Glomerular visceral epithelial cell (primary cell): ENCODE measurements around the gene CHST11.

Experiments
- DNase-seq: peaks from one replicate; pipeline ENCODE4 v3.0.0-alpha.2; 2016; ENCODE audit errors: extremely low spot score

Gene CHST11

DNA sequence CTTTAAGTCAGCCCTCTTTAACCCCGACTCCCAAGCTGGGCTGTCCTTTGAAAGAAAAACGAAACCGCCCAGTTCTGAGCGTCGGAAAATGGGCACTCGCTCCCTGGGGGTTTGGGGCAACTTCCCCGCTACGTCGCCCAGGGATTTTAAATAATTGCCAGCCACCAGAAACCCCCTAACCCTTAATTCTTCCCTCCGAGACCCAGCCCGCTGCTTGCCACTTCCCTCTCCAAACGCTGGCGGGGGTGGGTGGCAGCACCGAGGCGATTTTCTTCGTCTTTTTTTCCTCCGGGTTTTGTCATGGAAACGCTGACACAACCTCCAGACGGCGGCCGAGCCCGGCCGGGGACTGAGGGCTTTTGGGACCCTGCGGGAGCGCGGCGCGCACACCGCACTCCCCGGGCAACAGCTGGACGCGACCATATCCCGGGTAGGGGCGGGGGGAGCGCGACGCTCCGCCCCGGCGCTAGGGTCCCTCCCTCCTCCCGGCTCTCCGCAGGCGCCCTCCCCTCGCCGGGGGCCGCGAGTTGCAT, at the start of gene CHST11:
Gene CHST11, plus strand, starts transcription at position 532 of the 533 bp plus-strand sequence.
- DNase-seq, result peak; percentile 85

DNA sequence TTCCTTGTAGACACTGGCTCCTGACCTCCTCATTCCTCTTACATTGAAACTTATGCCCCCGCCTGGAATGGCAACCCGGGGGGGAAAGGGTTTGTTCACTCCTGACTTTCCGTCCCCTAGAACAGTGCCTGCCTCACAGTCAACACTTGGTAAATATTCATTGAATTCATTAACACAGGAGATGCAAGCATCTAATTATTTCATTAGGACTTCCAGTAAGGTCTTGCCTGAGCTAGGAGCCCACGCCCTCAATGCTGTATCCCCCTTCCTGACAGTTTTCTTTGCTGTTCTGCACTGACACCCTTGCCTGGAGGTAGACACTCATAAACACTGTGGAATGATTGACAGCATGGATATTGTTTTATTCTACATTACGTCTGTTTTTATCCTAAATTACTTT, 49.3 kb upstream of the CHST11 start:
- DNase-seq, result no peak

DNA sequence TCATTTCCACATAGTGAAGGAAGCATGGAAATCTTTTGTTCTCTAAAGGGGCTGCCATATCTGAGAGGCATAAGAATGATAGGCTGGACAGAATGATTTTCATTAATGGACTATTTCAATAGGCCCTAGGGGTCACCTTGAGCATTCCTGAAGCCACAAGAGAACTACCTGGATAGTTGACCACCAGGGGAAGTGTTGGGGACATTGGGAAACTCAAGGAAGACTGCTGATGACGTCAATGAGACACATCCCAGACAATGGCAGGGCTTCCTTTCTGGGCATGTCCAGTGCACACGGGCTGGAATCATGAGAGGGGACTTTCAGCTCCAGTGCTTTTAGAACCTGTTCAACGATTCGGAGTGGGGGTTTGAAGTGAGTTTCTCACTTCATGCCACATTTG, 48.8 kb upstream of the CHST11 start:
- no peak for DNase-seq

DNA sequence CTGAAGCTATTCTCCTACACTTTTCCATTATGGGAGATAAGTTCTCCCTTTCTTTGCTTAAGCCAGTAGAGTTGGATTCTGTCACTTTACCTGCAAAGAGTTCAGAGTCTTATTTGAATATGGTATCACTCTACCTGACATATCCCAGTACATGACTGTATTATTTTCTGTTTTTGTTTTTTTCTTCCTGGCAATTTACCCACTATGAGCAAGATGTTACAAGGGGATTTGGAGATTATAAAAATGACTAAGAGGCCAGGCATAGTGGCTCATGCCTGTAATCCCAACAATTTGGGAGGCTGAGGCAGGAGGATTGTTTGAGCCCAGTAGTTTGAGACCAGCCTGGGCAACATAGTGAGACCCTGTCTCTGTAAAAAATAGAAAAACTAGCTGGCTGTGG, 46.4 kb upstream of the CHST11 start:
- no peak for DNase-seq

DNA sequence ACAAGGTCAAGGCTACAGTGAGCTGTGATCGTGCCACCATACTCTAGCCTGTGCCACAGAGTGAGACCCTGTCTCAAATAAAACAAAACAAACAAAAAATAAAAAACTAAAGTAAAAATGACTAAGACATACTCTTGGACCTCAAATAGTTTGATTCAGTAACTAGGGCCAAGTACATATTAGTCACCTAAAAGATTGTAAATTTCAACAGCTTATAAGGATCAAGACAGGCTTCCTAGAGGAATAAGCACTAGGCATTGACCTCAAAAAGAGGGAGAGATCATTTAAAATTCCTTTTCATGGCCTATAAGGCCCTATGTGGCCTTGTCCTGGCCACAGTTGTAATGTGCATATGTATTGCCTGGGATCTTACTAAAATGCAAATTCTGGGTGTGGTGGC, 46.0 kb upstream of the CHST11 start:
- no peak for DNase-seq

DNA sequence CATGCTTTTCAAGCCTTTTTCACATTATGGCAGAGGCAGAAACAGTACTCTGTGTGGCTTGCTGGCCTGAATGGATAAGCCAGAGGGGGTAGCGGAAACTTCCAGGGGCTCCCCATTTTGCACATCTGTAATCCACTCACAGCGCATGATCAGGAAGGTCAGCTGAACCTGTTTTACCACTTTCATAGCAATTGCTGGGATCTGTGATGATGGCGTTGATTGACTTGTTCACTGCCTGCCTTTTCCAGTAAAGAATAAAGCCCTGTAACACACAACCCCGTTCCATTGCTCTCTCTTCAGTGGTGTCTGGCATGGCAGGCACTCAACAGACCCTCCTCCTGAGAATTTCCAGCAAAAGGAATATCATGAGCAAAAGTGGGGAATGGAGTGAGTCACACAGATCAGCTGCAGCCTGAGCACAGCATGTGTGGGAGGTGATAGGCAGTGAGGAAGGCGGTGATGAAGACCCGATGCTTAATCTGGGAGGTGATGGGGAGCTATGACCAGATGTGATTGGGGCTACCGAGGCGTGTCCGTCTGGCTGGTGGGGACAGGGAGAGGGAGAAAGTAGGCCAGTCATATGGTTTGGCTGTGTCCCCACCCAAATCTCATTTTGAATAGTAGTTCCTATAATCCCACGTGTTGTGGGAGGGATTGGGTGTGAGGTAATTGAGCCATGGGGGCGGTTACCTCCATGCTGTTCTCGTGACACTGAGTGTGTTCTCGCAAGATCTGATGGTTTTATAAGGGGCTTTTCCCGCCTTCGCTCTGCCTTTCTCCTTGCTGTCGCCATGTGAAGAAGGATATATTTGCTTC, 44.7 kb upstream of the CHST11 start:
- DNase-seq, result peak; percentile 11

DNA sequence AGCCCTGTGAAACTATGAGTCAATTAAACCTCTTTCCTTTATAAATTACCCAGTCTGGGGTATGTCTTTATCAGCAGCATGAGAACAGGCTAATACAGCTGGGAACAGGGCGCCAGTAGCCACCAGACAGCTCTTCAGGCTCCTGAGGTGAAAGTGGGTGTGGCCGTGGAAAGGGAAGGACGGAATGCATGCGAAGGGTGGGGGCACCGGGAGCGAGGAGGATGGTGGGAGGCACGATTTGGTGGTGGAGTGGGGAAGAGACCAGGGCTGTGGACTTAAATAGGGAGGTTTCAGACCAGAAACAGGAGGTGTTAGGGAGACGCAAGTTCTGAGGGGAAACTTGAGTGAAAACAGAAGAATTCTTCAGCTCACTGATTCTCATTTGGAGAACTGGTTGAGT, 44.1 kb upstream of the CHST11 start:
- DNase-seq, result no peak

DNA sequence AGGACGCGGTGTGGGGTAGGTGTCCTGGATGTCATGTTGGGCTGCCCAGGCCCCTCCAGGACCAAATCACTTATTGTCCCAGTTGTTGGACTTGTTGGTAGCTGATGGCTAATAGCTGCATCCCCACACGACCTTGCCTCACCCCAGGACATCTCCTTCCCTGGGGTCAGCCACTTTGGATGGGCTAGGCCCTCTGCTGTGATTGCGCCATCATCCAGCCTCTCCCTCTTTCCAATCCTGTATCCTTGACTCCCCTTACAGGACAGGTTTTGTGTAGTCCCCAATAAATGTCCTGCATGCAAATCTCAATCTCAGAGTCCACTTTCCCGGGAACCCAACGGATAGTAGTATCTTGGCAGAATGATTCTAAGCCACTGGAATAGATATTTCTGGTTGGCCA, 43.4 kb upstream of the CHST11 start:
- no peak for DNase-seq

DNA sequence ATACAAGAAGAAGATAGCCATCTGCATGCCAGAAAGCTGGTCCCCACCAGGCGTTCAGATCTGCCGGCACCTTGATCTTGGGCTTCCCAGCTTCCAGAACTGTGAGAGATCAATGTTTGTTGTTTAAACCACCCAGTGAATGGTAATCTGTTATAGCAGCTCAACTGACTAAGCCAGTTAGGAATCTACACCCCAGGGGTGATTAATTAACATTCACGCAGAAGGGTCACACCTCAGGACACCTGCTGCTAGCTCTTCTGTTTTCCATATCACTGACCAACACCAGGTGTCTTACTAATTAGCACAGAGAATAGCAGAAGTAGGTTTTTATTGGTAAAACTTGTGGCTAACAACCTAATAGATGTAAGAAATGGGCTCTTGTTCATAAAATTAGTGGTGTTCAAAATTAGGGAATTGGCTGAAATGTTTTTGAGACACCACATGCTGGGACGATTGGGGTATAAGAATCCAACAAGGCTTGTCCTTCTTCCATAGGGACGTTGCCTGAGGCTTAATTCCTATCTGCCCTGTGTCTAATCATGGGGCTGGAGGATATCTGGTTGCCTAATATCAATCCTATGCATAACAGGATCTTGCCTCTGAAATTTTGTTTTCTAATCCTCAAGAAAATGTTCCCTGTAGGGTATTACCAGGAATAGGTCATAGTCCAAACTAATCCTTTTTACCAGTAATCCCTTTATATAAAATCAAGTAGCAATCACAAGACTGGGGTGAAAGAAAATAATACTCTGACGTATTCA, 42.0 kb upstream of the CHST11 start:
- DNase-seq, result no peak

DNA sequence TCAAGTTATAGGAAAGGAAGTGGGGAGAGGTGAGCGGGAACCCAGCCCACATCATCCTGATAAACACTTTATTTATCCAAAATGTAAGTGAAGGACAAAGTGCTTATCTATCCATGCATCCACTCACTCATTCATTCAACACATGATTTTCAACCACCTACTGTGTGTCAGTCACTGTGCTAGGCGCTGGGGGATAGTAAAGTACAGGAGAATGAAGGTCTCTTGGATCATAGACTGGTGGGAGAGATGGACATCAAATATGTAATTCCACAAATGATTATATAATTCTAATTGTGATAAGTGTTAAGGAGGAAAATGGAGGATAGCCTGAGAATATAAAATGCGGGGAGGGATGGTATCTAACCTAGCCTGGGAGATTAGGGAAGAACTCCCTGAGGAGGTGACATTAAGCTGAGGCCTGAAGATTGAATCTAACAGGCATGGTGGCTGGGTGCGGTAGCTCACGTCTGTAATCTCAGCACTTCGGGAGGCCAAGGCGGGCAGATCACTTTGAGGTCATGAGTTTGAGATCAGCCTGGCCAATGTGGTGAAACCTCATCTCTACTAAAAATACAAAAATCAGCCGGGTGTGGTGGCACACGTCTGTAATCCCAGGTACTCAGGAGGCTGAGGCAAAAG, 41.3 kb upstream of the CHST11 start:
- no peak for DNase-seq

DNA sequence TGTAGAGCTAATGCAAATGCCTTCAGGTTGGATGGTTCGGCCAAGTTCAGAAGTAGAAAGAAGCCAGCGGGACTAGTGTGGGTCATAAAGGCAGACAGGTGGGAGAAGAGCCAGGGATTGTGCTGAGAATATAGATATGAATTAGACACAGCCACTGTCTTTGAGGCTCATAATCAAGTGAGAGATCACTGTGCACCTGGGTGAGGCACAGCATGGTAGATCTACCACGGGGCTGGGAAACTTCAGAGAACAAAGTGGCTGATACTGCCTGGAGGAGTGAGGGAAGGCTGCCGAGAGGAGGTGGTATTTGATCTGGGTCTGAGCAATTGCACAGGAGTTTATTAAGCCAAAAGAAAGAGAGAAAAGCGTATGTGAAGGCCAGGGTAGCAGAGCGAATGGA, 40.6 kb upstream of the CHST11 start:
- DNase-seq, result no peak

DNA sequence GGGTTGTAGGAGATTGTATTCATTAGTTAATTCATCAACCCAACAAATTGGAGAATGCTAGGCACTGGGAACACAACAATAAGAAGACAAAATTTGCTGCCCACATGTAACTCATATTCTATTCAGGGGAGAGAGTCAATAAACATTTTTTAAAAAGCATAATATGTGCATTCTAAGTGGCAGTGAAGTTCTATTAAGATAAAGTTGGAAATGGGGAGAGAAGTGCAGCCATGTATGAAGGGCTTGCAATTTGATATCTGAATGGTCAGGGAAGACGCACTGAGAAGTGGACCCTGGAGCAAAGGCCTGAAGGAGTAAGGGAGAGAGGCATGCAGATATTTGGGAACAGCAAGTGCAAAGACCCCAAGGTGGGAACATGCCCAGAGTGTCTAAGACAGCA, 40.2 kb upstream of the CHST11 start:
- DNase-seq, result no peak

DNA sequence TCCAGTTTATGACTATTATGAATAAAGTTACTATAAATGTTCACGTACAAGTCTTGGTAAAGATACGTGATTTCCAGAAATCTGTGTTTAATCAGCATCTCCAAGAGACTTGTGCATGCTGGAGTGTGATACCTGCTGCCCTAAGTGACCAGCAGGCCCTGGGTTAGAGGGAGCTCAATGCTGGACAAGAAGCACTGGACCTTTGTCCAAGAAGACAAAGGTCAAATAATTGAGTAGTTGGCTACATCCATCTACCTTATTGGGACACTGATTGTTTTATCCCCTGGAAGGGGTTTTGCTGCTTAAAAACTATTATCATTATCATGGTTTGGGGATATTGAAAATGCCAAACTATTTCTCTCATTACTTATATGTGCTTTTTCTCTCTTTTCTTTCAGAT, 37.0 kb upstream of the CHST11 start:
- no peak for DNase-seq

DNA sequence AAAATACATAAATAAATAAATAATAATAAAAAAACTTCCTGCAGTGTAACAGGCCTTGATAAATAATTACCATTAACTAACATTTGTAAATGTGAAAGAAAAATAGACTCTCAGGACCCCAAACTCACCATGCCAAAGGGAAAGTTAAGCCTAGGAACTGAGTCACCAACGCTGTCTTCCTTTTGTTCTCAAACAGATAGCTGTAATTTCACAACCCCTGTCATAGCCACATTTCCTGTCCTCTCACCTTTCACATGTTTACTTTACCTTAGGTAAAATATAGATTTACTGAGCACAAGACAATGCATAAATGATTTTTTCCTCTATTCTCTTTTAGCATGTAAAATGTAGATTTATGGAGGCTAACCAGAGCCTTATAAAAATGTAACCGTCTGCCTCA, 35.9 kb upstream of the CHST11 start:
- no peak for DNase-seq

DNA sequence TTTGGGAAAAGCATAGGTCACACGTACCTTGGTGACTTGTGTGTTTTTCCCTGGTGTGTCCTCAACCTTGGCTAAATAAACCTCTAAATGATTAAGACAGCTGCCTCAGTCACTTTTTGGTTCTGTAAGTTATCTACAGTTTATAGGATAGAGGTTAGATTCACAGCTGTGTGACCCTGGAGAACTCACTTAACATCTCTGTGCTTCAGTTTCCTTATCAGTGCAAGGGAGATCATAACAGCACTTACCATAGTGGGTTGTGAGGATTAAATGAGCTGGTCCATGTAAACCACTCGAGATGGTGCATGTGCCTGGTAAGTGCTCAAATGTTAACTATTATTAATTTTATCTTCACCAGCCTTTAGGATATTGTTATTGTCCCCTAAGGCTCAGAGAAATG, 35.4 kb upstream of the CHST11 start:
- no peak for DNase-seq

DNA sequence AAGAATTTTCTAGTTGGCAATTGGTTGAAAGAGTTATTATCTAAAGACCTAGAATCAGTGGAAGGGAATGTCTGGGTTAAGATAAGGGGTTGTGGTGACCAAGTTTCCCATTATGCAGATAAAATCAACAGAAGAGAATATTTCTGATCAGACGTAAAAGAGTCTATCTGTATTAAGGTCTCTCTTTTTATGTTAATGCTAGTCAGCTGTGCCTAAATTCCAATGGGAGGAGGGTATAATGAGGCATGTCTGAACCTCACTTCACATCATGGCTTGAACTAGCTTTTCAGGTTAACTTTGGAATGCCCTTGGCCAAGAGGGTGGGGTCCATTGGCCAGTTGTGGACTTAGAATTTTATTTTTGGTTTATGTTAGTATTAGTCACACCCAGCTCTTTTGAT, 34.3 kb upstream of the CHST11 start:
- DNase-seq, result no peak

DNA sequence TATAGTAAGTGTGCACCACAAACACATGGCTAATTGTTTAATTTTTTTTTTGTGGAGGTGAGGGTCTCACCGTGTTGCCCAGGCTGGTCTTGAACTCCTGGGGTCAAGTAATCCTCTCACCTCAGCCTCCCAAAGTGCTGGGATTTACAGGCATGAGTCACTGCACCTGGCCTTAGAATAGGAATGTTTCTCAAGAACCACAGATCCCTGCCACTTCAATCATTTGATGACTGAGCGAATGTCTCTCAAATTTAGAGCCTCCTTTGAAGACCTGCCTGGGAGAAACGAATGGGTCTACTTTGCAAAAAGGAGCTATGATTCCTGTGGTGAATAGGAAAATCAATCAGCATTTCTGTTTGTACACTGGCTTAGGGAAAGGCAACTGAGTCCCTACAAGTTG, 33.5 kb upstream of the CHST11 start:
- no peak for DNase-seq

DNA sequence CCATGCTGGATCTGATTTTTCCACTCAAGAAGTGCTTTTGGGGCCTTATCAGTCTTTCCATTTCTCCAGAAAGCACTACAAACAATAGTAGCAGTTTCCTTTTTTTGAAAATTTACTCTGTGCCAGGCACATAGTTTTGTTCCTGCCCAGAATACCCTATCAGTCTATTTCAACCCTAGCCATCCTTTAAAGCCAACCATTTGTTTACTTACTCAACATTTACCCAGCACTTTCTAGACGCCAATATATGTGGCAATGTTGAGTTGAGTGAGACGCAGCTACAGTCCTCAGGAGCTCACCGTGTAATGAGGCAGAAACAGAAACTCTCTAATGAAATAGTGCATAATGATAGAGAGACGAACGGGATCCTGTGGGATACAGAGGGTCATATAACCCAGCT, 32.9 kb upstream of the CHST11 start:
- no peak for DNase-seq

DNA sequence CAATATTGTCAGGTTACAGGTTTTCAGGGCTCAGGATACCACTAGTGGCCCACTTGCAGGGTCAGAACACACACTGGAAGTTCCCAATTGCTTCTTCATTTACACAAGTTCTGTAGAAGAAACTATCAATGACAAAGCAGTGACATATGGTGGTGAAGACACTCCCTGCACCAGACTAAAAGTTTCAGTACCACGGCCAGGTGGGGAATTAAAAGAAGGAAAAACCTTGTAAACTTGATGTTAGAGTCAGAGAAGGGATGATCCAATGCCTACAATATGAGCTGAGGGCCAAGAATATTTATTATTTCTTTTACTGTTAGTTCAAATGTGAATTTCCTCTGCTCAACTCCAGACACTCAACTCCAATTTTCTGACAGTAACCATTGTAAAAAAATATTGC, 31.8 kb upstream of the CHST11 start:
- no peak for DNase-seq

DNA sequence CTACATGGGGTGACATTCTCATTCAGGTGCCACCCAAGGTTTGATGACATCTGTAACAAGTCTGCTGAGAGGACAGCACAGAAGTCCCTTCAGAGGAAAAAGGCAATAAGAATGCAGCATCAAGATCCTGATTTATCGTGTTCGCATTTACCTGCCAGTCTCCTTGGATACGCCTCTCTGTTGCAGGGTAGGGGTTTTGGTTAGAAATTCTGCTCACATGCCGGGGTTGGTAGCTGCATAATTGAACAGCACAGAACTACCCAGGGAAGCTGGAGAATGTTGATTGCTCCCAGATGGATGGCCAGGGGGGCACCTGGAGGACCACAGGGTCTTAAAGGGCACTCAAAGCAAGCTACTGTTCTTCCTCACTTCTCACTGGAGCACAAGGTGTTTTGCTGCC, 31.1 kb upstream of the CHST11 start:
- no peak for DNase-seq

DNA sequence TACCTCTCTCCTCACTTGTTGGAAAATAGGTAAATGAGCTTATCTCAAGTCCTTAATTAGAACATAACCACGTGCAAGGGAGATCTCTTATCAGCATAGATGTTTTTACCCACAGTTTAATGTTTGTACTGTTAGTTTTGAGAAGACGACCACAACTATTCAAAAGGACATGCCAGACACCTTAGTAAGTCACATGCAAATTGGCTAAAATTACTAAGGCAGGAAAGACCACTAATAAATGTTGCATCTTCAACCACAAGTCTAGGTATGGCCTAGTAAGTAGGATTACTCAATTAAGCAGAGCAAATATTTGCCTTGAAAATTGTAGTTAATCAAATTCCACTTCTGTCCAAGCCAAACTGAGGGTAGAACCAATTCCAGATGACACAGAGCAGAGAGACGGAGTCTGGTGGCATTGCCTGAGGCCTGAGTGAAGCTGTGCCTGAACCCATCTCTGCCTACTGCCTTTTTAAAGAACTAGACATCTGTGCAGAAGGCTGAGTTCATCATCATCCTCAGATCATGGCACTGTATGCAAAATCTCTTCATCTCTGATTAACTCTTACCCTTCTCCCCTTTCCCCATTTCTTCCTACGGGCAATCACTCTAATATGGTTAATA, 29.7 kb upstream of the CHST11 start:
- peak; percentile 36 for DNase-seq

DNA sequence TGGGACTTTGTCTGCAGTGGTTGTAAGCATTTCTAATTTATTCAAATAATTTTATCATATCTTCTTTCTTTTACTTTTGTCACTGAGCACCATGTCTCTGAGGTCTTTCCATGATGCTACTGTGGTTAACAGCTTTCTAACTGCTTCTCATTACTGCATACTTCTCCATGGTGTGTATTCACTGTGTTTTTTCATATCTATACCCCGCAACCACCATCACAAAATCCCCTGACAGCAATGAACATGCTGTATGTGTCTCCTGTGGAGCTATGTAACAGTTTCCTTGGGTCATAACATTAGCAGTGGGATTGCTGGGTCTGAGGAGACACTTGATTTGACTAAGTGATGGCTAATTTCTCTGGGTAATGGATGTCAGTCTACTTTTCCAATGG, 29.2 kb upstream of the CHST11 start:
- no peak for DNase-seq
